Testis (tissue), 3 donors: ENCODE measurements around the gene CACTIN. TPM values are rescaled to one million over a fixed set of nuclear protein-coding genes. Genes with fewer than 3 reads are reported as not detected.
A peak's percentile ranks its signal among the peaks of the same experiment; 100 is the strongest.

Source experiments
- DNase-seq: peaks from one replicate; pipeline ENCODE4 v3.0.0-alpha.2; 2019
- H3K27ac ChIP-seq, 2 donors: fragments of 200-600 bp; sonication (generic); one replicate each; pipeline ENCODE4 v1.5.1; 2019
- H3K27me3 ChIP-seq: fragments of 200-600 bp; sonication (generic); one replicate; pipeline ENCODE4 v1.5.1; 2019
- H3K36me3 ChIP-seq: fragments of 200-600 bp; sonication (generic); one replicate; pipeline ENCODE4 v1.5.1; 2017; ENCODE audit warnings: low read depth; ENCODE audit errors: missing control alignments
- H3K4me1 ChIP-seq: fragments of 200-600 bp; sonication (generic); one replicate; pipeline ENCODE4 v1.5.1; 2019
- H3K4me3 ChIP-seq, 2 donors: fragments of 200-600 bp; sonication (generic); one replicate each; pipeline ENCODE4 v1.5.1; 2017 to 2019
- H3K9me3 ChIP-seq: fragments of 200-600 bp; sonication (generic); one replicate; pipeline ENCODE4 v1.5.1; 2017
- POLR2A ChIP-seq: fragments of 450-650 bp; IDR thresholded peaks from one replicate; pipeline ENCODE4 v1.6.1; 2017; ENCODE audit warnings: antibody characterized with exemption, mild to moderate bottlenecking, moderate library complexity
- WGBS, 2 donors: methylation state at CpG; one replicate each; pipeline ENCODE4 v1.1.5; 2018; 5-methylcytosine and 5-hydroxymethylcytosine counted together
- intact Hi-C: fragments of 100-400 bp; cut with DNase I; formaldehyde crosslinking; loops from one replicate; pipeline ENCODE4 v1.15.1; 2023; ENCODE audit warnings: low total_unique reads
- polyA plus RNA-seq: library from polyadenylated mRNA; stranded (reverse); fragments of 350-450 nt; fragmentation: Illumina TruSeq; extraction: RNeasy Lipid Tissue Mini Kit (QIAGEN cat#74804); gene quantifications from one replicate; pipeline ENCODE4 v1.2.3, GENCODE V29; 2014; ENCODE audit warnings: low read depth, low replicate concordance; ENCODE audit not compliant: insufficient read depth
- total RNA-seq, 2 donors: library from RNA; depleted of rRNA; stranded (reverse); fragments of >200 nt; gene quantifications; one replicate each; pipeline ENCODE4 v1.2.3, GENCODE V29; 2016
- TF ChIP-seq, protein P1 (sequence below), 3 experiments: fragments of 450-650 bp in 2 of 3; fragments of 200-600 bp in 1 of 3; sonication (generic) in 1 of 3; IDR thresholded peaks; one replicate each; pipeline ENCODE4 v1.5.1; 2016 to 2019; ENCODE audit warnings: antibody characterized with exemption in 3 of 3, mild to moderate bottlenecking in 2 of 3, moderate library complexity in 1 of 3

CACTIN gene
- total and polyA plus RNA-seq, 3 donors from 2014 or later: 26.9 to 57.5 (median 52.8) TPM

DNA sequence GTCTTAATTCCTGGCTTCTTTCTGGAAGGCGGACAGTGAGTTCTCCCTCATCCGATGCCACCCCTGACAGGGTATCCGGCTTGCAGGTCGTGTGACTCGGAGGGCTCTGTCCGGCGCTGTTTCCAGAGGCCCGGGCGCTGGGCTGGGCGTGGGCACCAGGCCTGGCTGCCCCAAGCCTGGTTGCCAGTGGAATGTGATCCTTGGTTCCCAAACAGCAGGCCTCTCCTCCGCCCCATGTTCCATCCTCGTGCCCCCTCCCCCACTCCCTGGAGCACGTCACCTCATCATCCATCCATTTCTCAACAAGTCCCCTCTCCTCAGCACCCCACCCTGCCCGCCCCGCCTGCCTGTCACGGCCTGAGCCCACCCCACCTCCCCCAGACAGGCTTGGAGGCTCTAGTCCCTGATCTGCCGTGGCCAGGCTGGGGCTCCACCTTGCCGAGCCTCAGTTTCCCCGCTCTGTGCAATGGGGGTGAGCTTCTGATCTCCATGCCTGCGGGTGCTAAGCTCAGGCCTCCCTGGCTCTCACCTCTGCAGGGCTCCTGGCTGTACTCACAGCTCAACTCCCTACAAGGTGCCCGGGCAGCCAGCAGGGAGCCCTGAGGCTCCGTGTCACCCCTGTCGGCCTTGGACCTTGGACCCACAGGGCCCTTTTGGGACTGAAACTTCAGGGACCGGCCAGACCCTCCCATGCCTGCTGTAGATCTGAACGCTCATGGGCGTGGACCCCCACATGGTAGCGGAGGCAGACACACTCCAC is 22.2 kb downstream of the CACTIN start:
- WGBS, 2 donors: 87 to 89% methylated on average over 23 to 27 of the region's 27 CpGs
- no peaks in the 10 kb centered on the region for H3K27me3 ChIP-seq
- DNase-seq: no peak
- no peak overlapping the region for H3K27ac ChIP-seq
- no peak overlapping the region for H3K4me3 ChIP-seq
- H3K4me1 ChIP-seq: peaks cover 29% of the 10 kb centered on the region
- no peaks in the 10 kb centered on the region for H3K36me3 ChIP-seq
- TF ChIP-seq POLR2A: no peak
- TF ChIP-seq, protein P1, sequence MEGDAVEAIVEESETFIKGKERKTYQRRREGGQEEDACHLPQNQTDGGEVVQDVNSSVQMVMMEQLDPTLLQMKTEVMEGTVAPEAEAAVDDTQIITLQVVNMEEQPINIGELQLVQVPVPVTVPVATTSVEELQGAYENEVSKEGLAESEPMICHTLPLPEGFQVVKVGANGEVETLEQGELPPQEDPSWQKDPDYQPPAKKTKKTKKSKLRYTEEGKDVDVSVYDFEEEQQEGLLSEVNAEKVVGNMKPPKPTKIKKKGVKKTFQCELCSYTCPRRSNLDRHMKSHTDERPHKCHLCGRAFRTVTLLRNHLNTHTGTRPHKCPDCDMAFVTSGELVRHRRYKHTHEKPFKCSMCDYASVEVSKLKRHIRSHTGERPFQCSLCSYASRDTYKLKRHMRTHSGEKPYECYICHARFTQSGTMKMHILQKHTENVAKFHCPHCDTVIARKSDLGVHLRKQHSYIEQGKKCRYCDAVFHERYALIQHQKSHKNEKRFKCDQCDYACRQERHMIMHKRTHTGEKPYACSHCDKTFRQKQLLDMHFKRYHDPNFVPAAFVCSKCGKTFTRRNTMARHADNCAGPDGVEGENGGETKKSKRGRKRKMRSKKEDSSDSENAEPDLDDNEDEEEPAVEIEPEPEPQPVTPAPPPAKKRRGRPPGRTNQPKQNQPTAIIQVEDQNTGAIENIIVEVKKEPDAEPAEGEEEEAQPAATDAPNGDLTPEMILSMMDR (IDR thresholded peaks at IDR 0.05): no peak
- H3K9me3 ChIP-seq: no peaks in the 10 kb centered on the region
- intact Hi-C loops: no loop called here

DNA sequence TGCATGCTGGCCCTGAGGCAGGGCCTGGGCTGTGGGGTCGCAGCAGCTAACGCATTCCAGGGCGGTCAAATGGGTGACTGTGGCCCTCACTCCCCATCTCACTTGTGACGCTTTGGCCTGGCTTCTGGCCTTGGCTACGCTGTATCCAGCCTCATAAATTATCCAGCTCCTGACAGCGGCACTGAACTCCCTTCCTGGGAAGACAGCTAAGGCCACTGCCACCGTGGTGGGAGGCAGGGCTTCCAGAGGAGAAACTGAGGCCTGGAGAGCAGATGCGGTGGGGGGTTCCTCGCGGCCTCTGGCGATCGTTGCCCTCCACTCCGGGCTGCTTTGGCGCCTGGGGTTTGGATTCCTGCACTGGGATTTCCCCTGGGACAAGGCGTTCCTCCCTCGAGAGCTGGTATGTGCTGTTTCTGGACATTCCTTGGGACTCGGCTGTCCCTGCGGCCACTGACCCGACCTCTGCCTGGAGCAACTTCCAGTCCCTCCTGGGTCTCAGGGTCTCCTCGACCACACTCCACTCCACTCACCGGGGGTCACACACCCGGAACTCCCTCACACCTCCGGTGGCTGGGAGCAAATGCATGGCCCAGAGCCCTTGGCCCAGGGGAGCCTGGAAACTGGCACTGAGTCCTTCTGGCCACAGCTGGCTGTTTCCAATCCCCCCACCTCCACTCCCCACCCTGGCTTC is 23.3 kb downstream of the CACTIN start:
- Histone ChIP-seq H3K4me3 (no peak overlapping the region), H3K4me1 (peaks cover 17% of the 10 kb centered on the region), H3K9me3 (no peaks in the 10 kb centered on the region), H3K27me3 (no peaks in the 10 kb centered on the region), H3K27ac (no peak overlapping the region), H3K36me3 (no peaks in the 10 kb centered on the region)
- WGBS, 2 donors: 58 to 64% methylated on average over 16 to 23 of the region's 23 CpGs
- TF ChIP-seq POLR2A: no peak
- TF ChIP-seq, protein P1 (IDR thresholded peaks at IDR 0.05): no peak
- DNase-seq: no peak
- intact Hi-C loops: no loop called here

DNA sequence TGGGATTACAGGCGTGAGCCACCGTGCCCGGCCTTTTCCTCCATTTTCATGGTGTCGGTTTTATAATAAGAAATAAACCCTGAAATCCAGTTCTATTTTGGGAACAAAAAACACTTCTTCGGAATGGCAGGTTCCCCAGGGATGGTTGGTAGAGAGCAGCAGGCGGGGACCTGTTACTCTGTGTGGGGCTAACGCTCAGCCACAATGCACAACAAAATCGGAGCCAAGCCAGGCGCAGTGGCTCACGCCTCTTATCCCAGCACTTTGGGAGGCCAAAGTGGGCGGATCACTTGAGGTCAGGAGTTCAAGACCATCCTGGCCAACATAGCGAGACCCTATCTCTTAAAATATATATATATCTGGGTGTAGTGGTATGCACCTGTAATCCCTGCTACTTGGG is 25.6 kb downstream of the CACTIN start:
- Histone ChIP-seq H3K27me3 (no peaks in the 10 kb centered on the region), H3K9me3 (no peaks in the 10 kb centered on the region), H3K4me1 (peaks cover under 1% of the 10 kb centered on the region), H3K36me3 (no peaks in the 10 kb centered on the region), H3K27ac (no peak overlapping the region), H3K4me3 (no peak overlapping the region)
- no peak for DNase-seq
- 72 to 84% methylated on average over 10 to 12 of the region's 12 CpGs for WGBS, 2 donors
- intact Hi-C loops: no loop called here
- TF ChIP-seq, protein P1 (IDR thresholded peaks at IDR 0.05): no peak
- TF ChIP-seq POLR2A: no peak

DNA sequence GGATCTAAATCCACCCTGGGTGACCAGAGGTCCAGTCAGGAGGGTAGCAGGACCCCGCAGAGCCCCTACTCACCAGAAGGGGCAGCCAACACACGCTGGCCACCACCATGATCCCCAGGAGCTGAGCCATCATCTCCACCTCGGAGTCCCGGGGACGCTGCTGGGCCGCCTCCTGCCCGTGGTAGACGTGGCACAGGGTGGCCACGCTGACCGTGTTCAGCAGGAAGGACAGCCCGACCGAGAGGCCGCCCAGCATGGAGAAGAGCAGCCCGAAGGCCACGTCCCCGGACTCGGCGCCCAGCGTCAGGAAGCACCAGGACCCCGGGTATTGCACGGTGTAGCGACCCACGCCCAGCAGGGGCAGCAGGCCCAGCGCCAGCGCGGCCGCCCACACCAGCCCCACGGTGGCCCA is 26.8 kb downstream of the CACTIN start:
- H3K36me3 ChIP-seq: no peaks in the 10 kb centered on the region
- no peak for TF ChIP-seq POLR2A
- TF ChIP-seq, protein P1 (IDR thresholded peaks at IDR 0.05): no peak
- intact Hi-C loops: no loop called here
- H3K27ac ChIP-seq: no peak overlapping the region
- 82% methylated on average over 16 of the region's 28 CpGs; no CpG with 5 or more reads in 1 of the 2 donors for WGBS, 2 donors
- H3K9me3 ChIP-seq: no peaks in the 10 kb centered on the region
- no peaks in the 10 kb centered on the region for H3K27me3 ChIP-seq
- no peak for DNase-seq
- no peaks in the 10 kb centered on the region for H3K4me1 ChIP-seq
- peak overlapping the region; percentile 15 to 29 for H3K4me3 ChIP-seq
